DOHH2 (cell line): Measurements from ENCODE around the gene HES7.

Experiments
- EZH2phosphoT487 ChIP-seq: fragments of 200-600 bp; sonication (generic); IDR thresholded peaks from 2 replicates; pipeline ENCODE4 v1.6.1; 2017; ENCODE audit warnings: borderline replicate concordance, mild to moderate bottlenecking, antibody characterized with exemption, low read length, moderate library complexity, mixed read lengths
- TF ChIP-seq, protein P1 (sequence below): fragments of 200-600 bp; sonication (generic); IDR thresholded peaks from one replicate; pipeline ENCODE4 v1.5.1; 2014; ENCODE audit warnings: antibody characterized with exemption, mild to moderate bottlenecking, low read depth, low read length; ENCODE audit not compliant: poor library complexity, severe bottlenecking

DNA sequence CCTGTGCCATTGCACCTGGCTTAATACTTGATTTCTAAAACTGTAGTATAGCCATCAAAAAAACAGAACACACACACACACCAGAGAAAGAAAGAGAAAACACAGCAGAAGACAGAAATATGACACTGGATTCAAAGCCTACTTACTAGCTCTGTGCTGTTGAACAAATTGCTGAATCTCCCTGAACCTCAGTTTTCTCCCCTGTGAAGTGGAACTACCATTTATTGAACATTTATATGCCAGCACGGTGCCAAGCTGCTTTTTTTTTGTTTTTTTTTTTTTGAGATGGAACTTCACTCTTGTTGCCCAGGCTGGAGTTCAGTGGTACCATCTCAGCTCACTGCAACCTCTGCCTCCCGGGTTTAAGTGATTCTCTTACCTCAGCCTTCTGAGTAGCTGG lies 23.1 kb downstream of the HES7 start:
- TF ChIP-seq, protein P1, sequence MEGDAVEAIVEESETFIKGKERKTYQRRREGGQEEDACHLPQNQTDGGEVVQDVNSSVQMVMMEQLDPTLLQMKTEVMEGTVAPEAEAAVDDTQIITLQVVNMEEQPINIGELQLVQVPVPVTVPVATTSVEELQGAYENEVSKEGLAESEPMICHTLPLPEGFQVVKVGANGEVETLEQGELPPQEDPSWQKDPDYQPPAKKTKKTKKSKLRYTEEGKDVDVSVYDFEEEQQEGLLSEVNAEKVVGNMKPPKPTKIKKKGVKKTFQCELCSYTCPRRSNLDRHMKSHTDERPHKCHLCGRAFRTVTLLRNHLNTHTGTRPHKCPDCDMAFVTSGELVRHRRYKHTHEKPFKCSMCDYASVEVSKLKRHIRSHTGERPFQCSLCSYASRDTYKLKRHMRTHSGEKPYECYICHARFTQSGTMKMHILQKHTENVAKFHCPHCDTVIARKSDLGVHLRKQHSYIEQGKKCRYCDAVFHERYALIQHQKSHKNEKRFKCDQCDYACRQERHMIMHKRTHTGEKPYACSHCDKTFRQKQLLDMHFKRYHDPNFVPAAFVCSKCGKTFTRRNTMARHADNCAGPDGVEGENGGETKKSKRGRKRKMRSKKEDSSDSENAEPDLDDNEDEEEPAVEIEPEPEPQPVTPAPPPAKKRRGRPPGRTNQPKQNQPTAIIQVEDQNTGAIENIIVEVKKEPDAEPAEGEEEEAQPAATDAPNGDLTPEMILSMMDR = no peak
- TF ChIP-seq EZH2phosphoT487 = no peak
